ENCODE results near the gene RSRP1. TPM values are rescaled to one million over a fixed set of nuclear protein-coding genes. Genes with fewer than 3 reads are reported as not detected.
"Not testable (repeated sequence)": the region's sequence is repeated elsewhere in the genome, so short reads cannot be mapped to it uniquely, and the experiment has no call there.

Gene RSRP1
- polyA plus RNA-seq, 1 donor (not counting 4 experiments of a cell fraction or from before 2014, with no cell fraction given) = 71.2 TPM

- H3K36me3 ChIP-seq (ENCODE audit: control insufficient read depth in 2 of 2, extremely low read depth in 1 of 2, insufficient read depth in 2 of 2, low read length in 2 of 2); H3K79me2 ChIP-seq (ENCODE audit: control insufficient read depth, insufficient read depth, low read length); H3K9ac ChIP-seq (ENCODE audit: control insufficient read depth, extremely low read depth, insufficient read depth, low read length); H3K27ac ChIP-seq (ENCODE audit: control insufficient read depth, insufficient read depth, low read length); dilution Hi-C loops (cut with MboI; ENCODE audit: extremely low pct_ligation_motif_present, low sequenced_read_pairs); H4K20me1 ChIP-seq (ENCODE audit: control insufficient read depth, extremely low read depth, insufficient read depth, low read length); H3K9me1 ChIP-seq (ENCODE audit: control insufficient read depth, extremely low read depth, insufficient read depth, low read length); H3K4me2 ChIP-seq (ENCODE audit: control insufficient read depth, extremely low read depth, insufficient read depth, low read depth, low read length); DNase-seq (ENCODE audit: low read depth, low spot score); H3K4me3 ChIP-seq (ENCODE audit: control insufficient read depth in 2 of 3, extremely low read depth in 1 of 3, insufficient read depth in 2 of 3, low read depth in 1 of 3, low read length in 3 of 3); H3K4me1 ChIP-seq (ENCODE audit: control insufficient read depth, extremely low read depth, insufficient read depth, low read length); FAIRE-seq; H3K27me3 ChIP-seq (ENCODE audit: control insufficient read depth, extremely low read depth, insufficient read depth, low read length); H2AFZ ChIP-seq (ENCODE audit: control insufficient read depth, low read length); H3K9me3 ChIP-seq (ENCODE audit: control insufficient read depth, low read depth, low read length): not testable (repeated sequence)
Observed at GRCh38 chr1:25293426-25293825, 46.2 kb upstream of the RSRP1 start.

GRCh38 chr1:25290043-25290442, 42.8 kb upstream of the RSRP1 start:
- H3K27me3 ChIP-seq (ENCODE audit: control insufficient read depth, extremely low read depth, insufficient read depth, low read length); H3K9ac ChIP-seq (ENCODE audit: control insufficient read depth, extremely low read depth, insufficient read depth, low read length); H4K20me1 ChIP-seq (ENCODE audit: control insufficient read depth, extremely low read depth, insufficient read depth, low read length); H3K9me1 ChIP-seq (ENCODE audit: control insufficient read depth, extremely low read depth, insufficient read depth, low read length); H3K9me3 ChIP-seq (ENCODE audit: control insufficient read depth, low read depth, low read length); H3K4me1 ChIP-seq (ENCODE audit: control insufficient read depth, extremely low read depth, insufficient read depth, low read length); dilution Hi-C loops (cut with MboI; ENCODE audit: extremely low pct_ligation_motif_present, low sequenced_read_pairs); H2AFZ ChIP-seq (ENCODE audit: control insufficient read depth, low read length); H3K4me3 ChIP-seq (ENCODE audit: control insufficient read depth in 2 of 3, extremely low read depth in 1 of 3, insufficient read depth in 2 of 3, low read depth in 1 of 3, low read length in 3 of 3); DNase-seq (ENCODE audit: low read depth, low spot score); H3K79me2 ChIP-seq (ENCODE audit: control insufficient read depth, insufficient read depth, low read length); H3K27ac ChIP-seq (ENCODE audit: control insufficient read depth, insufficient read depth, low read length); H3K4me2 ChIP-seq (ENCODE audit: control insufficient read depth, extremely low read depth, insufficient read depth, low read depth, low read length); H3K36me3 ChIP-seq (ENCODE audit: control insufficient read depth in 2 of 2, extremely low read depth in 1 of 2, insufficient read depth in 2 of 2, low read length in 2 of 2): not testable (repeated sequence)
- peak; percentile 72 for FAIRE-seq

GRCh38 chr1:25288573-25289101, 41.4 kb upstream of the RSRP1 start:
- H3K4me1 ChIP-seq (ENCODE audit: control insufficient read depth, extremely low read depth, insufficient read depth, low read length); H3K9me1 ChIP-seq (ENCODE audit: control insufficient read depth, extremely low read depth, insufficient read depth, low read length); H2AFZ ChIP-seq (ENCODE audit: control insufficient read depth, low read length); H3K4me3 ChIP-seq (ENCODE audit: control insufficient read depth in 2 of 3, extremely low read depth in 1 of 3, insufficient read depth in 2 of 3, low read depth in 1 of 3, low read length in 3 of 3); H3K9me3 ChIP-seq (ENCODE audit: control insufficient read depth, low read depth, low read length); H3K27ac ChIP-seq (ENCODE audit: control insufficient read depth, insufficient read depth, low read length); DNase-seq (ENCODE audit: low read depth, low spot score); H3K36me3 ChIP-seq (ENCODE audit: control insufficient read depth in 2 of 2, extremely low read depth in 1 of 2, insufficient read depth in 2 of 2, low read length in 2 of 2); H3K27me3 ChIP-seq (ENCODE audit: control insufficient read depth, extremely low read depth, insufficient read depth, low read length); H4K20me1 ChIP-seq (ENCODE audit: control insufficient read depth, extremely low read depth, insufficient read depth, low read length); FAIRE-seq; H3K4me2 ChIP-seq (ENCODE audit: control insufficient read depth, extremely low read depth, insufficient read depth, low read depth, low read length); H3K79me2 ChIP-seq (ENCODE audit: control insufficient read depth, insufficient read depth, low read length); H3K9ac ChIP-seq (ENCODE audit: control insufficient read depth, extremely low read depth, insufficient read depth, low read length); dilution Hi-C loops (cut with MboI; ENCODE audit: extremely low pct_ligation_motif_present, low sequenced_read_pairs): not testable (repeated sequence)

- H3K9ac ChIP-seq (ENCODE audit: control insufficient read depth, extremely low read depth, insufficient read depth, low read length); H3K27me3 ChIP-seq (ENCODE audit: control insufficient read depth, extremely low read depth, insufficient read depth, low read length); H3K4me3 ChIP-seq (ENCODE audit: control insufficient read depth in 2 of 3, extremely low read depth in 1 of 3, insufficient read depth in 2 of 3, low read depth in 1 of 3, low read length in 3 of 3); H3K9me1 ChIP-seq (ENCODE audit: control insufficient read depth, extremely low read depth, insufficient read depth, low read length); H4K20me1 ChIP-seq (ENCODE audit: control insufficient read depth, extremely low read depth, insufficient read depth, low read length); H2AFZ ChIP-seq (ENCODE audit: control insufficient read depth, low read length); H3K36me3 ChIP-seq (ENCODE audit: control insufficient read depth in 2 of 2, extremely low read depth in 1 of 2, insufficient read depth in 2 of 2, low read length in 2 of 2); H3K27ac ChIP-seq (ENCODE audit: control insufficient read depth, insufficient read depth, low read length); DNase-seq (ENCODE audit: low read depth, low spot score); H3K9me3 ChIP-seq (ENCODE audit: control insufficient read depth, low read depth, low read length); FAIRE-seq; H3K79me2 ChIP-seq (ENCODE audit: control insufficient read depth, insufficient read depth, low read length); H3K4me2 ChIP-seq (ENCODE audit: control insufficient read depth, extremely low read depth, insufficient read depth, low read depth, low read length); dilution Hi-C loops (cut with MboI; ENCODE audit: extremely low pct_ligation_motif_present, low sequenced_read_pairs); H3K4me1 ChIP-seq (ENCODE audit: control insufficient read depth, extremely low read depth, insufficient read depth, low read length): not testable (repeated sequence)
Observed at GRCh38 chr1:25287164-25287563, 39.9 kb upstream of the RSRP1 start.

GRCh38 chr1:25285862-25286261, 38.6 kb upstream of the RSRP1 start:
- FAIRE-seq; dilution Hi-C loops (cut with MboI; ENCODE audit: extremely low pct_ligation_motif_present, low sequenced_read_pairs); H3K36me3 ChIP-seq (ENCODE audit: control insufficient read depth in 2 of 2, extremely low read depth in 1 of 2, insufficient read depth in 2 of 2, low read length in 2 of 2); H3K4me3 ChIP-seq (ENCODE audit: control insufficient read depth in 2 of 3, extremely low read depth in 1 of 3, insufficient read depth in 2 of 3, low read depth in 1 of 3, low read length in 3 of 3); H3K79me2 ChIP-seq (ENCODE audit: control insufficient read depth, insufficient read depth, low read length); H3K4me2 ChIP-seq (ENCODE audit: control insufficient read depth, extremely low read depth, insufficient read depth, low read depth, low read length); H2AFZ ChIP-seq (ENCODE audit: control insufficient read depth, low read length); H3K9me1 ChIP-seq (ENCODE audit: control insufficient read depth, extremely low read depth, insufficient read depth, low read length); H3K27ac ChIP-seq (ENCODE audit: control insufficient read depth, insufficient read depth, low read length); H3K27me3 ChIP-seq (ENCODE audit: control insufficient read depth, extremely low read depth, insufficient read depth, low read length); DNase-seq (ENCODE audit: low read depth, low spot score); H4K20me1 ChIP-seq (ENCODE audit: control insufficient read depth, extremely low read depth, insufficient read depth, low read length); H3K4me1 ChIP-seq (ENCODE audit: control insufficient read depth, extremely low read depth, insufficient read depth, low read length); H3K9me3 ChIP-seq (ENCODE audit: control insufficient read depth, low read depth, low read length); H3K9ac ChIP-seq (ENCODE audit: control insufficient read depth, extremely low read depth, insufficient read depth, low read length): not testable (repeated sequence)
